CD4-positive, alpha-beta T cell (primary cell): ENCODE results near the gene C1QTNF3. TPM values are rescaled to one million over a fixed set of nuclear protein-coding genes. Genes with fewer than 3 reads are reported as not detected.

ENCODE experiments used
- ATAC-seq: fragments of 200-7000 bp; cut with Tn5 transposase; one replicate; pipeline ENCODE4 v1.10.0; 2022; ENCODE audit warnings: mild to moderate bottlenecking; ENCODE audit not compliant: poor library complexity
- CTCF ChIA-PET: fragments of 350-600 bp; sonication (Branson Sonifier 250); formaldehyde crosslinking; loops from one replicate; lab custom pipeline; 2021; ENCODE audit warnings: antibody characterized with exemption, inconsistent platforms; lab: Charles Lee
- POLR2A ChIA-PET: fragments of 350-600 bp; sonication (Branson Sonifier 250); formaldehyde crosslinking; loops from one replicate; lab custom pipeline; 2021; ENCODE audit warnings: antibody characterized with exemption, inconsistent platforms; lab: Charles Lee
- DNase-seq, 14 experiments: peaks; one replicate each; pipeline ENCODE4 v3.0.0-alpha.2; 2013 to 2020; ENCODE audit warnings: mixed read lengths in 2 of 14
- H3K27ac ChIP-seq, 2 donors: one replicate each; pipeline versions ENCODE4 v1.5.1 to v1.7.0; 2013; ENCODE audit warnings: low read length in 2 of 2, low read depth in 1 of 2, mild to moderate bottlenecking in 1 of 2
- H3K27me3 ChIP-seq, 2 experiments: 1 replicate in 1 of 2; 2 replicates in 1 of 2; pipeline versions ENCODE4 v1.6.1 to v1.7.0; 2013; ENCODE audit warnings: low read length in 2 of 2, control low read depth in 1 of 2, mild to moderate bottlenecking in 1 of 2, moderate library complexity in 1 of 2; ENCODE audit not compliant: insufficient read depth in 2 of 2, control insufficient read depth in 1 of 2
- H3K36me3 ChIP-seq: one replicate; pipeline ENCODE4 v1.6.1; 2013; ENCODE audit warnings: low read length, control low read depth; ENCODE audit not compliant: insufficient read depth
- H3K4me1 ChIP-seq: one replicate; pipeline ENCODE4 v1.6.1; 2013; ENCODE audit warnings: low read length, control low read depth; ENCODE audit not compliant: insufficient read depth
- H3K4me3 ChIP-seq: one replicate; pipeline ENCODE4 v1.5.1; 2013; ENCODE audit warnings: mild to moderate bottlenecking, low read length, moderate library complexity
- H3K9me3 ChIP-seq, 2 experiments: 1 replicate in 1 of 2; 2 replicates in 1 of 2; pipeline versions ENCODE4 v1.6.1 to v1.7.0; 2013; ENCODE audit warnings: low read length in 2 of 2, mild to moderate bottlenecking in 2 of 2, control low read depth in 1 of 2, moderate library complexity in 1 of 2; ENCODE audit not compliant: control insufficient read depth in 1 of 2, insufficient read depth in 1 of 2
- H3K27ac Mint-ChIP-seq: one replicate; pipeline ENCODE4 v1.8.0; 2020; ENCODE audit warnings: mixed read lengths
- H3K27me3 Mint-ChIP-seq: one replicate; pipeline ENCODE4 v1.8.0; 2021; ENCODE audit warnings: mixed read lengths
- H3K36me3 Mint-ChIP-seq: one replicate; pipeline ENCODE4 v1.8.0; 2021; ENCODE audit warnings: low read depth, mixed read lengths
- H3K4me1 Mint-ChIP-seq: one replicate; pipeline ENCODE4 v1.8.0; 2021; ENCODE audit warnings: low read depth, mixed read lengths
- H3K4me3 Mint-ChIP-seq: one replicate; pipeline ENCODE4 v1.8.0; 2020; ENCODE audit warnings: mild to moderate bottlenecking, mixed read lengths
- H3K9me3 Mint-ChIP-seq: one replicate; pipeline ENCODE4 v1.8.0; 2020; ENCODE audit warnings: mixed read lengths
- CTCF ChIP-seq: fragments of 200-600 bp; IDR thresholded peaks from one replicate; pipeline ENCODE4 v1.8.0; 2022; ENCODE audit warnings: antibody characterized with exemption, mild to moderate bottlenecking
- intact Hi-C, 2 experiments: fragments of 100-400 bp; cut with DNase I in 1 of 2; cut with micrococcal nuclease in 1 of 2; formaldehyde crosslinking; loops; one replicate each; pipeline versions ENCODE4 v1.15.1 to v1.9.0; 2023 to 2025; cut with DNase I, micrococcal nuclease
- total RNA-seq, 174 experiments: library from RNA in 2 of 174; stranded (reverse) in 2 of 174; gene quantifications; one replicate each; pipeline ENCODE4 v1.2.3 and lab custom pipeline; 2021 to 2026

The C1QTNF3 gene
- total RNA-seq, 2 experiments from 2014 or later, result 2.9 to 3.2 TPM

GRCh38 chr5:34002629-34003328 lies 40.2 kb downstream of the C1QTNF3 start:
- no peak for ATAC-seq
- DNase-seq, result no peak
- Histone ChIP-seq H3K27ac (no peak overlapping the region), H3K4me3 (no peak overlapping the region), H3K9me3 (no peaks in the 10 kb centered on the region), H3K4me1 (peaks cover 9% of the 10 kb centered on the region), H3K36me3 (peaks cover 18% of the 10 kb centered on the region), H3K27me3 (no peaks in the 10 kb centered on the region)
- no peak for TF ChIP-seq CTCF
- no peak overlapping the region for H3K4me3 Mint-ChIP-seq
- POLR2A ChIA-PET, result no interaction called here
- H3K27ac Mint-ChIP-seq, result no peak overlapping the region
- CTCF ChIA-PET, result no interaction called here
- H3K27me3 Mint-ChIP-seq, result no peaks in the 10 kb centered on the region
- no peaks in the 10 kb centered on the region for H3K9me3 Mint-ChIP-seq
- peaks cover 39% of the 10 kb centered on the region for H3K36me3 Mint-ChIP-seq
- peaks cover 23% of the 10 kb centered on the region for H3K4me1 Mint-ChIP-seq
- intact Hi-C loops, result loop anchor here in 1 of 2 experiments (10.0 kb wide), 1 partner anchor 1558 kb away; the partner anchor contains the start of gene ZFR

GRCh38 chr5:34001241-34001841 lies 41.7 kb downstream of the C1QTNF3 start:
- no peaks in the 10 kb centered on the region for H3K27me3 ChIP-seq
- Mint-ChIP-seq H3K9me3 (no peaks in the 10 kb centered on the region), H3K27ac (no peak overlapping the region), H3K4me1 (peaks cover 20% of the 10 kb centered on the region), H3K36me3 (peaks cover 46% of the 10 kb centered on the region), H3K4me3 (no peak overlapping the region), H3K27me3 (no peaks in the 10 kb centered on the region)
- intact Hi-C loops, result loop anchor here in 1 of 2 experiments (2.0 to 10.0 kb wide), 2 partner anchors 465 to 1557 kb away; partner anchors contain the start of gene ZFR
- DNase-seq, result no peak
- peaks cover 18% of the 10 kb centered on the region for H3K36me3 ChIP-seq
- peaks cover 3% of the 10 kb centered on the region for H3K4me1 ChIP-seq
- POLR2A ChIA-PET, result no interaction called here
- no peaks in the 10 kb centered on the region for H3K9me3 ChIP-seq
- ATAC-seq, result no peak
- no peak overlapping the region for H3K4me3 ChIP-seq
- H3K27ac ChIP-seq, result no peak overlapping the region
- no peak for TF ChIP-seq CTCF
- CTCF ChIA-PET, result no interaction called here

GRCh38 chr5:33999978-34000377 lies 43.0 kb downstream of the C1QTNF3 start:
- H3K27ac Mint-ChIP-seq, result no peak overlapping the region
- peaks cover 51% of the 10 kb centered on the region for H3K36me3 Mint-ChIP-seq
- Histone ChIP-seq H3K9me3 (no peaks in the 10 kb centered on the region), H3K36me3 (peaks cover 20% of the 10 kb centered on the region), H3K27ac (no peak overlapping the region), H3K4me1 (peaks cover 3% of the 10 kb centered on the region), H3K27me3 (no peaks in the 10 kb centered on the region), H3K4me3 (no peak overlapping the region)
- intact Hi-C loops, result loop anchor here in 1 of 2 experiments (2.0 to 10.0 kb wide), 2 partner anchors 467 to 1555 kb away; partner anchors contain the start of gene ZFR
- DNase-seq (no peak), ATAC-seq (no peak)
- ChIA-PET CTCF (no interaction called here), POLR2A (interaction anchor here (0.5 kb wide), 1 partner anchor 18 kb away, joined by 3 read pairs; no protein-coding TSS in a partner anchor)
- no peaks in the 10 kb centered on the region for H3K27me3 Mint-ChIP-seq
- TF ChIP-seq CTCF, result no peak
- H3K4me1 Mint-ChIP-seq, result peaks cover 7% of the 10 kb centered on the region
- no peak overlapping the region for H3K4me3 Mint-ChIP-seq
- H3K9me3 Mint-ChIP-seq, result no peaks in the 10 kb centered on the region
